Activated CD4-positive, alpha-beta T cell treated with anti-CD3 and anti-CD28 coated beads for 36 hours (primary cell): ENCODE measurements around the gene HP. TPM values are rescaled to one million over a fixed set of nuclear protein-coding genes. Genes with fewer than 3 reads are reported as not detected.
"Not testable (repeated sequence)": the region's sequence is repeated elsewhere in the genome, so short reads cannot be mapped to it uniquely, and the experiment has no call there.

Experiments used
- ATAC-seq: fragments of 200-7000 bp; cut with Tn5 transposase; one replicate; pipeline ENCODE4 v1.10.0; 2021; ENCODE audit warnings: mild to moderate bottlenecking, moderate library complexity
- CTCF ChIA-PET: fragments of 350-600 bp; sonication (Branson Sonifier 250); formaldehyde crosslinking; loops from one replicate; lab custom pipeline; 2021; ENCODE audit warnings: antibody characterized with exemption; lab: Charles Lee
- POLR2A ChIA-PET: fragments of 350-600 bp; sonication (Branson Sonifier 250); formaldehyde crosslinking; loops from one replicate; lab custom pipeline; 2021; ENCODE audit warnings: antibody characterized with exemption, inconsistent platforms; lab: Charles Lee
- DNase-seq: peaks from one replicate; pipeline ENCODE4 v3.0.0-alpha.2; 2020
- H3K27ac Mint-ChIP-seq: one replicate; pipeline ENCODE4 v1.8.0; 2021; ENCODE audit warnings: mixed read lengths
- H3K27me3 Mint-ChIP-seq: one replicate; pipeline ENCODE4 v1.8.0; 2021; ENCODE audit warnings: mixed read lengths
- H3K36me3 Mint-ChIP-seq: one replicate; pipeline ENCODE4 v1.8.0; 2021; ENCODE audit warnings: low read depth, mixed read lengths
- H3K4me1 Mint-ChIP-seq: one replicate; pipeline ENCODE4 v1.8.0; 2021; ENCODE audit warnings: mixed read lengths
- H3K4me3 Mint-ChIP-seq: one replicate; pipeline ENCODE4 v1.8.0; 2021; ENCODE audit warnings: mild to moderate bottlenecking, moderate library complexity, mixed read lengths
- H3K9me3 Mint-ChIP-seq: one replicate; pipeline ENCODE4 v1.8.0; 2021; ENCODE audit warnings: low read depth, mixed read lengths
- intact Hi-C, 2 experiments: fragments of 100-400 bp; cut with DNase I in 1 of 2; cut with micrococcal nuclease in 1 of 2; formaldehyde crosslinking; loops; one replicate each; pipeline versions ENCODE4 v1.14.2 to v1.15.1; 2022 to 2024; cut with DNase I, micrococcal nuclease
- total RNA-seq, 2 experiments: library from RNA; stranded (reverse); gene quantifications; one replicate each; pipeline ENCODE4 v1.2.3, GENCODE V29; 2021

Gene HP
- not detected for total RNA-seq

- CTCF ChIA-PET = interaction anchor here (1.2 kb wide), 1 partner anchor 18 kb away, joined by 4 read pairs; no protein-coding TSS in a partner anchor
- H3K27ac Mint-ChIP-seq, intact Hi-C loops, ATAC-seq, H3K27me3 Mint-ChIP-seq, POLR2A ChIA-PET, DNase-seq, H3K9me3 Mint-ChIP-seq, H3K4me3 Mint-ChIP-seq, H3K4me1 Mint-ChIP-seq, H3K36me3 Mint-ChIP-seq: not testable (repeated sequence)
Observed at GRCh38 chr16:72054254-72054847, at the start of gene HP. TSS of gene HP (plus strand) at chr16:72054505. CDS start at chr16:72054653, 148 bp downstream.

GRCh38 chr16:72008065-72008423, 46.3 kb upstream of the HP start:
- H3K4me3 Mint-ChIP-seq = peak overlapping the region; percentile 94
- POLR2A ChIA-PET, ATAC-seq, H3K27ac Mint-ChIP-seq, H3K9me3 Mint-ChIP-seq, CTCF ChIA-PET, H3K27me3 Mint-ChIP-seq, DNase-seq: not testable (repeated sequence)
- peaks cover 15% of the 10 kb centered on the region for H3K4me1 Mint-ChIP-seq
- H3K36me3 Mint-ChIP-seq = peaks cover 13% of the 10 kb centered on the region
- intact Hi-C loops = loop anchor here (1.0 to 10.0 kb wide), 11 partner anchors 85 to 1203 kb away; partner anchors contain the start of genes DHX38 (in 2 of the 2), TXNL4B (in 2 of the 2), CMTR2 (in 1 of the 2) and IST1 (in 1 of the 2)

- peak; percentile 99 for ATAC-seq
- Mint-ChIP-seq H3K27me3 (no peaks in the 10 kb centered on the region), H3K4me3 (peak within 1 kb of the TSS; percentile 94), H3K4me1 (peaks cover 21% of the 10 kb centered on the region), H3K27ac (peak within 1 kb of the TSS; percentile 96), H3K36me3 (peaks cover 15% of the 10 kb centered on the region), H3K9me3 (no peaks in the 10 kb centered on the region)
- peak; percentile 99 for DNase-seq
- ChIA-PET POLR2A (interaction anchor here (1.7 kb wide), 1 partner anchor 10 kb away, joined by 3 read pairs; no protein-coding TSS in a partner anchor), CTCF (no interaction called here)
- intact Hi-C loops = loop anchor here (1.0 to 10.0 kb wide), 11 partner anchors 85 to 1204 kb away; partner anchors contain the start of genes DHX38 (in 2 of the 2), TXNL4B (in 2 of the 2), CMTR2 (in 1 of the 2) and IST1 (in 1 of the 2)
Observed at GRCh38 chr16:72008424-72009216, 45.7 kb upstream of the HP start, which contains the start of gene DHODH. TSS of gene DHODH (plus strand) at chr16:72008744. CDS start at chr16:72008765, 21 bp downstream.

- no peak for DNase-seq
- peak overlapping the region; percentile 73 for H3K27ac Mint-ChIP-seq
- intact Hi-C loops = loop anchor here (10.0 kb wide), 3 partner anchors 655 to 1205 kb away; partner anchors contain the start of genes CMTR2 (in 1 of the 2) and VAC14 (in 1 of the 2)
Observed at GRCh38 chr16:72009779-72010178, 44.5 kb upstream of the HP start.

GRCh38 chr16:72012607-72013006, 41.7 kb upstream of the HP start:
- intact Hi-C loops = no loop called here
- no peak for DNase-seq
- peaks cover 24% of the 10 kb centered on the region for H3K36me3 Mint-ChIP-seq
- ChIA-PET POLR2A (no interaction called here), CTCF (interaction anchor here (0.5 kb wide), 1 partner anchor 42 kb away, joined by 3 read pairs; no protein-coding TSS in a partner anchor)
- no peaks in the 10 kb centered on the region for H3K9me3 Mint-ChIP-seq
- H3K27me3 Mint-ChIP-seq = no peaks in the 10 kb centered on the region
- peaks cover 25% of the 10 kb centered on the region for H3K4me1 Mint-ChIP-seq
- no peak overlapping the region for H3K4me3 Mint-ChIP-seq
- peak overlapping the region; percentile 55 for H3K27ac Mint-ChIP-seq
- no peak for ATAC-seq

More at GRCh38 chr16:72009779-72010178, 44.5 kb upstream of the HP start:
- peaks cover 25% of the 10 kb centered on the region for H3K4me1 Mint-ChIP-seq
- no peaks in the 10 kb centered on the region for H3K9me3 Mint-ChIP-seq
- no peak for ATAC-seq
- peak overlapping the region; percentile 94 for H3K4me3 Mint-ChIP-seq
- no peaks in the 10 kb centered on the region for H3K27me3 Mint-ChIP-seq
- POLR2A ChIA-PET = interaction anchor here (1.7 kb wide), 1 partner anchor 9 kb away, joined by 3 read pairs; no protein-coding TSS in a partner anchor
- peaks cover 18% of the 10 kb centered on the region for H3K36me3 Mint-ChIP-seq
- CTCF ChIA-PET = no interaction called here

- ChIA-PET CTCF (interaction anchor here (1.1 kb wide), 1 partner anchor 139 kb away, joined by 3 read pairs; no protein-coding TSS in a partner anchor), POLR2A (no interaction called here)
- no peak overlapping the region for H3K4me3 Mint-ChIP-seq
- H3K27me3 Mint-ChIP-seq = no peaks in the 10 kb centered on the region
- ATAC-seq (no peak), DNase-seq (peak; percentile 45)
- H3K4me1 Mint-ChIP-seq = peaks cover 25% of the 10 kb centered on the region
- peaks cover 27% of the 10 kb centered on the region for H3K36me3 Mint-ChIP-seq
- peak overlapping the region; percentile 77 for H3K27ac Mint-ChIP-seq
- H3K9me3 Mint-ChIP-seq = no peaks in the 10 kb centered on the region
- intact Hi-C loops = no loop called here
Observed at GRCh38 chr16:72013389-72013788, 40.9 kb upstream of the HP start.

GRCh38 chr16:72013888-72014581, 40.3 kb upstream of the HP start:
- DNase-seq (no peak), ATAC-seq (no peak)
- peaks cover 28% of the 10 kb centered on the region for H3K36me3 Mint-ChIP-seq
- H3K9me3 Mint-ChIP-seq = no peaks in the 10 kb centered on the region
- no peaks in the 10 kb centered on the region for H3K27me3 Mint-ChIP-seq
- POLR2A ChIA-PET = no interaction called here
- H3K4me3 Mint-ChIP-seq = no peak overlapping the region
- CTCF ChIA-PET = interaction anchor here (1.0 to 1.1 kb wide), 2 partner anchors 140 to 403 kb away, joined by 3 read pairs; no protein-coding TSS in a partner anchor
- intact Hi-C loops = no loop called here
- peaks cover 23% of the 10 kb centered on the region for H3K4me1 Mint-ChIP-seq
- peak overlapping the region; percentile 77 for H3K27ac Mint-ChIP-seq

GRCh38 chr16:72014675-72015074, 39.6 kb upstream of the HP start:
- ATAC-seq = no peak
- peaks cover 22% of the 10 kb centered on the region for H3K4me1 Mint-ChIP-seq
- H3K4me3 Mint-ChIP-seq = no peak overlapping the region
- H3K27me3 Mint-ChIP-seq = no peaks in the 10 kb centered on the region
- CTCF ChIA-PET = interaction anchor here (1.0 to 1.1 kb wide), 2 partner anchors 140 to 404 kb away, joined by 3 read pairs; no protein-coding TSS in a partner anchor
- no peak for DNase-seq
- H3K36me3 Mint-ChIP-seq = peaks cover 31% of the 10 kb centered on the region
- POLR2A ChIA-PET = no interaction called here
- no peaks in the 10 kb centered on the region for H3K9me3 Mint-ChIP-seq
- intact Hi-C loops = no loop called here
- no peak overlapping the region for H3K27ac Mint-ChIP-seq

GRCh38 chr16:72015124-72015523, 39.2 kb upstream of the HP start:
- no peaks in the 10 kb centered on the region for H3K27me3 Mint-ChIP-seq
- ATAC-seq (no peak), DNase-seq (no peak)
- POLR2A ChIA-PET = no interaction called here
- intact Hi-C loops = no loop called here
- no peak overlapping the region for H3K4me3 Mint-ChIP-seq
- peaks cover 17% of the 10 kb centered on the region for H3K4me1 Mint-ChIP-seq
- CTCF ChIA-PET = no interaction called here
- H3K9me3 Mint-ChIP-seq = no peaks in the 10 kb centered on the region
- H3K27ac Mint-ChIP-seq = no peak overlapping the region
- peaks cover 27% of the 10 kb centered on the region for H3K36me3 Mint-ChIP-seq

- Mint-ChIP-seq H3K4me1 (peaks cover 6% of the 10 kb centered on the region), H3K36me3 (peaks cover 28% of the 10 kb centered on the region), H3K27me3 (no peaks in the 10 kb centered on the region), H3K4me3 (no peak overlapping the region), H3K9me3 (no peaks in the 10 kb centered on the region), H3K27ac (no peak overlapping the region)
- ChIA-PET CTCF (interaction anchor here (0.8 to 1.2 kb wide), 2 partner anchors 14 to 17 kb away, joined by 3 to 6 read pairs; no protein-coding TSS in a partner anchor), POLR2A (interaction anchor here (0.9 kb wide), 1 partner anchor 9 kb away, joined by 3 read pairs; no protein-coding TSS in a partner anchor)
- intact Hi-C loops = no loop called here
- no peak for DNase-seq
- no peak for ATAC-seq
Observed at GRCh38 chr16:72018470-72018869, 35.8 kb upstream of the HP start.
